GM12865 (cell line): Measurements from ENCODE around the gene ATP2C2.
"Not testable (repeated sequence)": the region's sequence is repeated elsewhere in the genome, so short reads cannot be mapped to it uniquely, and the experiment has no call there.

Experiments
- DNase-seq: peaks from one replicate; pipeline ENCODE4 v3.0.0; 2010; ENCODE audit warnings: low read depth
- H3K4me3 ChIP-seq: 2 replicates; pipeline ENCODE4 v1.5.1; 2011; ENCODE audit warnings: mild to moderate bottlenecking, low read depth, low read length, control low read depth
- TF ChIP-seq, protein P1 (sequence below): IDR thresholded peaks from 2 replicates; pipeline ENCODE4 v1.5.1; 2011; ENCODE audit warnings: low read length, control low read depth, low read depth, inconsistent platforms; ENCODE audit not compliant: insufficient read depth; ENCODE audit errors: missing control alignments

Gene ATP2C2

DNA sequence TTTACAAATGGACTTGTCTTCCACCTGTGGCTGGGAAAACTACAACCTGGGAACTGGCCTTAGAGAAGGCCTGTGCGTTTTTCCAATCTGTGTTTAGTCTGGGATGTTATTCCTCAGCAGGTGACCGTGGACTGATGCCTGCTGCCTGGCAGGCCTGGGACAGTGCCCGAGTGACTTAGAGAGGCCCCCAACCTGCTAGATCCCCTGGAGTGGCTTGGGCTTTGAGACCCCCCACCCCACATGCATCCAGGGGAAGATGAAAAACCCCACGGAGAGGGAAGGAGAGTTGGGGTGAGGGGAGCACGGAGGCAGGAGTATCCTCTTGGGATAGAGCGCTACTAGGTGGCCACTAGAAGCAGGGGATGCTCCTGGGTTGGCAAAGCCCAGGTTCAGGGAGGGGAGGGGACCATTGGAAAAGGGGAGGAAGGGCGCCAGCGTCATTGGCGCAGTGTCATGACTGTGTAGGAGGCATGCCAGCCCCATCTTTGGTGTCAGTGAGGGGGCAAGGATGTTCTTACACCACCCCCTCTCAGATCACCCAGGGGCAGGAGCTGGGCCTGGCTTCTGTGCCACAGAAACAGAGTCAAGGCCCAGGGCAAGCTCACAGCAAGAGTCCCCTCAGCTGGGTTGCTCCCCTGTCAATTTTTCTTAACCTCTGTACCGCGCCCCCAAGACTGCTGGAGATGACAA lies 82.0 kb downstream of the ATP2C2 start:
- TF ChIP-seq, protein P1, sequence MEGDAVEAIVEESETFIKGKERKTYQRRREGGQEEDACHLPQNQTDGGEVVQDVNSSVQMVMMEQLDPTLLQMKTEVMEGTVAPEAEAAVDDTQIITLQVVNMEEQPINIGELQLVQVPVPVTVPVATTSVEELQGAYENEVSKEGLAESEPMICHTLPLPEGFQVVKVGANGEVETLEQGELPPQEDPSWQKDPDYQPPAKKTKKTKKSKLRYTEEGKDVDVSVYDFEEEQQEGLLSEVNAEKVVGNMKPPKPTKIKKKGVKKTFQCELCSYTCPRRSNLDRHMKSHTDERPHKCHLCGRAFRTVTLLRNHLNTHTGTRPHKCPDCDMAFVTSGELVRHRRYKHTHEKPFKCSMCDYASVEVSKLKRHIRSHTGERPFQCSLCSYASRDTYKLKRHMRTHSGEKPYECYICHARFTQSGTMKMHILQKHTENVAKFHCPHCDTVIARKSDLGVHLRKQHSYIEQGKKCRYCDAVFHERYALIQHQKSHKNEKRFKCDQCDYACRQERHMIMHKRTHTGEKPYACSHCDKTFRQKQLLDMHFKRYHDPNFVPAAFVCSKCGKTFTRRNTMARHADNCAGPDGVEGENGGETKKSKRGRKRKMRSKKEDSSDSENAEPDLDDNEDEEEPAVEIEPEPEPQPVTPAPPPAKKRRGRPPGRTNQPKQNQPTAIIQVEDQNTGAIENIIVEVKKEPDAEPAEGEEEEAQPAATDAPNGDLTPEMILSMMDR, result no peak
- DNase-seq, result no peak
- H3K4me3 ChIP-seq, result no peak overlapping the region

DNA sequence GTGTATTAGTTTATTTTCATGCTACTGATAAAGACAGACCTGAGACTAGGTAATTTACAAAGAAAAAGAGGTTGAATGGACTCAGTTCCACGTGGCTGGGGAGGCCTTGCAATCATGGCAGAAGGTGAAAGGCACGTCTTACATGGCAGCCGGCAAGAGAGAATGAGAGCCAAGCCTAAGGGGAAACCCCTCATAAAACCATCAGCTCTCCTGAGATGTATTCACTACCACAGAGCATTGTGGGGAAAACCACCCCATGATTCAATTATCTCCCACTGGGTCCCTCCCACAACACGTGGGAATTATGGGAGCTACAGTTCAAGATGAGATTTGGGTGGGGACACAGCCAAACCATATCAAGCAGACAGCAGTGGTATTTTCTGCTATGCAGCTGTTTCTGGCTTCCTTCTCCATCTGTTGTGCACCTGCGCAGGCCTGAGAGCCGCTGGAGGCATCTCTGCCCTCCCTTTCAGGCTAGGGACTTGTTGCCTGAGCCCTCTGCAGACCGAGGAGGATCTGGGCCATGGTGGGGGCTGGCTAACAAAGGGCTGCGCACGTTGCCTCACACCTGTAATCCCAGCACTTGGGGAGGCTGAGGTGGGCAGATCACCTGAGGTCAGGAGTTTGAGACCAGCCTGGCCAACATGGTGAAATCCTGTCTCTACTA lies 82.8 kb downstream of the ATP2C2 start:
- H3K4me3 ChIP-seq, DNase-seq: not testable (repeated sequence)

DNA sequence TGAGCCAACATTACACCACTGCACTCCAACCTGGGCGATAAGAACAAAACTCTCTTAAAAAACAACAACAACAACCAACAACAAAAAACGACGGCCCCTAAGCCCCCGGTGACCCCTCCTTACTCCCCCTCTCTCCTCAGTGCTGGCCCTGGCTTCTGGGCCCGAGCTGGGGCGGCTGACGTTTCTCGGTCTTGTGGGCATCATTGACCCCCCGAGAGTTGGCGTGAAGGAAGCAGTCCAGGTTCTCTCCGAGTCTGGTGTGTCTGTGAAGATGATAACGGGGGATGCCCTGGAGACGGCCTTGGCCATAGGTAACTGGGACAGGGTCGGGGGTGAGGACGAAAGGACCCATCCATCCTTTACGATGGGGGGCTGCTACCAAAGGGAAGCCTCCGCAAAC lies 83.4 kb downstream of the ATP2C2 start:
- DNase-seq, result no peak
- TF ChIP-seq, protein P1, result no peak
- H3K4me3 ChIP-seq, result no peak overlapping the region

DNA sequence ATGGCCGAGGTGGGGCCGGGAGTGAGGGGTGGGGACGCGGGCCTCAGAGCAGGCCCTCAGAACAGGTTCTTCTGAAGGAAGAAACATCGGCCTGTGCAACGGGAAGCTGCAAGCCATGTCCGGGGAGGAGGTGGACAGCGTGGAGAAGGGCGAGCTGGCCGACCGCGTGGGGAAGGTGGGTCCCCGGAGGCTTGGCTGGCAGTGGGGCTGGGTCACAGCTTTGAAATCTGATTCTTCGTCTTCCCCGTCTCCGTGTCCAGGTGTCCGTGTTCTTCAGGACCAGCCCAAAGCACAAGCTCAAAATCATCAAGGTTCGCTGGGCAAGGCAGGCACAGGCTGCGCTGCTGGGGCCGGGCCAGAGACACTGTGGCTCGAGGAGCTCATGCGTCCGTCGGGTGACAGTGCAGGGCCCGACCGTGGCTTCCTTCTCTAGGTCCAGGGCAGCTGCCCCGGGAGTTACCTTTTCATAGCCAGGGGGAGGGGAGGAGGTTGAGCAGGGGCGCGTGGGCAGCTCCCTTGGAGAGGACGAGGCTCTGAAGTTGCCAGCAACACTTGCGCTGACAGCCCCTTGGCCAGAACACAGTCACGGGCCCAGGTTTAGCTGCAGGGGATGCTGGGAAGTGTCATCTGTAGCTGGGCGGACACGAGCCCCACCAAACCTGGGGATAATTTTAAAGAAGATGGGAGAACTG lies 84.9 kb downstream of the ATP2C2 start:
- TF ChIP-seq, protein P1, result no peak
- no peak overlapping the region for H3K4me3 ChIP-seq
- DNase-seq, result no peak

DNA sequence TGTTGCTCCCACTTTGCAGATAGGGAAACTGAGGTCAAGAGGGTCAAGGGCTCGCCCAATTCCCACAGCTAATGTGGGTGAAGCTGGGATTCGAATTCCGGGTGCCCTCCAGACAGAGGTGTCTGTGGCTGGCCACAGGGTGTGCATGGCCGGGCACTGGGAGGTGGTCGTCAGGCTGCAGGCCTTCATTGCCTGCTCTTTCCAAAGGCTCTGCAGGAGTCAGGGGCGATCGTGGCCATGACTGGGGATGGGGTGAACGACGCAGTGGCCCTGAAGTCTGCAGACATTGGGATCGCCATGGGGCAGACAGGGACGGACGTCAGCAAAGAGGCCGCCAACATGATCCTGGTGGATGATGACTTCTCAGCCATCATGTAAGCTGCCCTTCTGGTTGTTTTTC lies 86.3 kb downstream of the ATP2C2 start:
- H3K4me3 ChIP-seq, result no peak overlapping the region
- no peak for DNase-seq
- TF ChIP-seq, protein P1, result no peak

DNA sequence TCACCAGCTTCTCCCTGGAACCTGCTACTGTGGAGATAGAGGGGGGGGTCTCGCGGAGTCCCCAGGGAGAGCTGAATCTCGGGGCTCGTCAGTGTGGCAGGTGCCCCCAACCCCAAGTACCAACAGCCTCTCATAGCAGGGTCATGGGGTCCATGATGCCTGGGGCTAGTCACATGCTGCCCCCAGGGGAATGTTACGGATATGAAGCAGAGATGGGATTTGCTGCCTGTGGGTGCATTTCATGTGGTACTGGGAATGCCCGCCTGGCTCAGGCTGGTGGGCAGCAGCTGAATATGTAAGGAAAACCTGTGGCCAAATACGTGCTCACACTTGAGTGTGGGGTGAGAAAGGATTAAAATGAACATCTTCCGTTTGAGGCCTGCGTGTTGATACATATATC lies 86.7 kb downstream of the ATP2C2 start:
- DNase-seq, result no peak
- no peak overlapping the region for H3K4me3 ChIP-seq
- TF ChIP-seq, protein P1, result no peak

DNA sequence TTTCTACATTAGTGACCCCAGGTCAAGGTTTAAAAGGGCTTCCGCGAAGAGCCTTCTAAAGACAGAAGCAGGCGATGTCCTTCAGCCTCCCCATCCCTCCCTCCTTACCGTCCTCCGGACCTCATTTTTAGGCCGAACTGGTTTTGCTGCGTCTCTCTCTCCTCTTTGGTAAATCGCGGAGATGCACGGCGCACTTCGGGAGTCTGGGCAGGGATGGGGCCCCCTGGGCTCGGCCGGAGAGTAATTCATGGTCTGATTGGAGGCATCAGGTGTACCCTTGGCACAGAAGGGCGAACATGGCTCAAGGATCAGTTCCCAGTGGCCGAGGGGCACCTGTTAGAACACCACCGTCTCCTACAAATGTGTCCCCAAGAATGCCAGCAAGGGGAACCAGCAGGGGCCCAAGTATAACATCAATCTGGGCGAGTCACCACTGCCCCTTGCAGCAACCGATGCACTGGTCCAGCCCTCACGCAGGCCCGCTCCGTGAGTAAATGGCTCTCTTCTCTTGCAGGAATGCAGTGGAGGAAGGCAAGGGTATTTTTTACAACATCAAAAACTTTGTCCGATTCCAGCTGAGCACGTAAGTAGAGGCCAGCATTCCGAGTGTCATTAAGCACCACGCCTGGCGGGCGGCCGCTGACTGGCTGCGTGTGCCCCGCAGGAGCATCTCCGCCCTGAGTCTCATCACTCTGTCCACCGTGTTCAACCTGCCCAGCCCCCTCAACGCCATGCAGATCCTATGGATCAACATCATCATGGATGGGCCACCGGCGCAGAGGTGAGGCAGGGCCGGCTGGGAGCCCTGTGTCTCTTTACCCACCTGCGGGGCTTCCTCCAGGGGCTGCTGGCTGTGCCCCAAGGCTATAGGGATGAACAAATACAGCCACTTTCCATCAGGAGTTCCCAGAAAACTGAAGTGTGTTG lies 90.5 kb downstream of the ATP2C2 start:
- no peak for DNase-seq
- TF ChIP-seq, protein P1, result no peak
- H3K4me3 ChIP-seq, result no peak overlapping the region
